ENCODE results near the gene PCSK5.
"Not testable (repeated sequence)": the region's sequence is repeated elsewhere in the genome, so short reads cannot be mapped to it uniquely, and the experiment has no call there.

The PCSK5 gene

GRCh38 chr9:76319466-76319865 is 429.0 kb downstream of the PCSK5 start:
- H3K9me3 Mint-ChIP-seq, H3K27me3 Mint-ChIP-seq, H3K4me3 Mint-ChIP-seq, CTCF ChIA-PET, H3K36me3 Mint-ChIP-seq, H3K27ac Mint-ChIP-seq, DNase-seq, H3K4me1 Mint-ChIP-seq: not testable (repeated sequence)

- no peak overlapping the region for H3K4me3 Mint-ChIP-seq
These were observed 430.8 kb downstream of the PCSK5 start for GRCh38 chr9:76321195-76321828.

GRCh38 chr9:76322810-76323209 is 432.3 kb downstream of the PCSK5 start:
- no peak overlapping the region for H3K4me3 Mint-ChIP-seq
- no peak for DNase-seq
- CTCF ChIA-PET, result no interaction called here
- no peaks in the 10 kb centered on the region for H3K36me3 Mint-ChIP-seq
- H3K9me3 Mint-ChIP-seq, result no peaks in the 10 kb centered on the region
- H3K4me1 Mint-ChIP-seq, result no peaks in the 10 kb centered on the region
- peaks cover 6% of the 10 kb centered on the region for H3K27me3 Mint-ChIP-seq
- no peak overlapping the region for H3K27ac Mint-ChIP-seq

More at GRCh38 chr9:76321195-76321828, 430.8 kb downstream of the PCSK5 start:
- Mint-ChIP-seq H3K9me3 (no peaks in the 10 kb centered on the region), H3K27ac (no peak overlapping the region), H3K27me3 (peaks cover 6% of the 10 kb centered on the region), H3K4me1 (no peaks in the 10 kb centered on the region), H3K36me3 (no peaks in the 10 kb centered on the region)
- CTCF ChIA-PET, result no interaction called here
- no peak for DNase-seq

- Mint-ChIP-seq H3K4me3 (no peak overlapping the region), H3K27me3 (peaks cover 6% of the 10 kb centered on the region), H3K27ac (no peak overlapping the region), H3K9me3 (no peaks in the 10 kb centered on the region), H3K36me3 (no peaks in the 10 kb centered on the region), H3K4me1 (no peaks in the 10 kb centered on the region)
- no peak for DNase-seq
- CTCF ChIA-PET, result no interaction called here
These were observed 433.0 kb downstream of the PCSK5 start for GRCh38 chr9:76323490-76323889.

GRCh38 chr9:76324030-76324429 is 433.6 kb downstream of the PCSK5 start:
- H3K4me3 Mint-ChIP-seq, H3K9me3 Mint-ChIP-seq, CTCF ChIA-PET, H3K36me3 Mint-ChIP-seq, H3K4me1 Mint-ChIP-seq, DNase-seq, H3K27ac Mint-ChIP-seq, H3K27me3 Mint-ChIP-seq: not testable (repeated sequence)

GRCh38 chr9:76330034-76330433 is 439.6 kb downstream of the PCSK5 start:
- Mint-ChIP-seq H3K27ac (no peak overlapping the region), H3K4me3 (no peak overlapping the region), H3K36me3 (no peaks in the 10 kb centered on the region), H3K27me3 (peaks cover 4% of the 10 kb centered on the region), H3K9me3 (no peaks in the 10 kb centered on the region), H3K4me1 (no peaks in the 10 kb centered on the region)
- no peak for DNase-seq
- CTCF ChIA-PET, result no interaction called here

- DNase-seq, result no peak
- no peak overlapping the region for H3K27ac Mint-ChIP-seq
- H3K27me3 Mint-ChIP-seq, result peaks cover 13% of the 10 kb centered on the region
- no peaks in the 10 kb centered on the region for H3K36me3 Mint-ChIP-seq
- no peaks in the 10 kb centered on the region for H3K9me3 Mint-ChIP-seq
- H3K4me3 Mint-ChIP-seq, result no peak overlapping the region
- CTCF ChIA-PET, result no interaction called here
- no peaks in the 10 kb centered on the region for H3K4me1 Mint-ChIP-seq
These were observed 442.9 kb downstream of the PCSK5 start for GRCh38 chr9:76333388-76333787.

GRCh38 chr9:76333964-76334363 is 443.5 kb downstream of the PCSK5 start:
- Mint-ChIP-seq H3K27me3 (peaks cover 16% of the 10 kb centered on the region), H3K27ac (no peak overlapping the region), H3K9me3 (no peaks in the 10 kb centered on the region), H3K4me1 (no peaks in the 10 kb centered on the region), H3K36me3 (no peaks in the 10 kb centered on the region), H3K4me3 (no peak overlapping the region)
- CTCF ChIA-PET, result no interaction called here
- no peak for DNase-seq

GRCh38 chr9:76336027-76336426 is 445.6 kb downstream of the PCSK5 start:
- no peak for DNase-seq
- peaks cover 16% of the 10 kb centered on the region for H3K27me3 Mint-ChIP-seq
- CTCF ChIA-PET, result interaction anchor here (0.6 to 1.4 kb wide), 2 partner anchors 35 to 467 kb away, joined by 3 to 4 read pairs; no protein-coding TSS in a partner anchor
- no peaks in the 10 kb centered on the region for H3K9me3 Mint-ChIP-seq
- H3K36me3 Mint-ChIP-seq, result no peaks in the 10 kb centered on the region
- H3K27ac Mint-ChIP-seq, result no peak overlapping the region
- no peak overlapping the region for H3K4me3 Mint-ChIP-seq
- H3K4me1 Mint-ChIP-seq, result no peaks in the 10 kb centered on the region

- CTCF ChIA-PET, result no interaction called here
- DNase-seq, result no peak
- Mint-ChIP-seq H3K9me3 (no peaks in the 10 kb centered on the region), H3K27ac (no peak overlapping the region), H3K36me3 (no peaks in the 10 kb centered on the region), H3K27me3 (peaks cover 15% of the 10 kb centered on the region), H3K4me3 (no peak overlapping the region), H3K4me1 (no peaks in the 10 kb centered on the region)
These were observed 447.9 kb downstream of the PCSK5 start for GRCh38 chr9:76338418-76338817.

GRCh38 chr9:76341616-76342015 is 451.1 kb downstream of the PCSK5 start:
- peaks cover 15% of the 10 kb centered on the region for H3K27me3 Mint-ChIP-seq
- H3K4me3 Mint-ChIP-seq, result no peak overlapping the region
- H3K4me1 Mint-ChIP-seq, result no peaks in the 10 kb centered on the region
- no peak for DNase-seq
- CTCF ChIA-PET, result no interaction called here
- H3K9me3 Mint-ChIP-seq, result no peaks in the 10 kb centered on the region
- H3K27ac Mint-ChIP-seq, result no peak overlapping the region
- no peaks in the 10 kb centered on the region for H3K36me3 Mint-ChIP-seq

GRCh38 chr9:76342201-76342600 is 451.7 kb downstream of the PCSK5 start:
- H3K27ac Mint-ChIP-seq, result no peak overlapping the region
- DNase-seq, result no peak
- no peaks in the 10 kb centered on the region for H3K36me3 Mint-ChIP-seq
- CTCF ChIA-PET, result no interaction called here
- H3K4me1 Mint-ChIP-seq, result no peaks in the 10 kb centered on the region
- H3K27me3 Mint-ChIP-seq, result peaks cover 14% of the 10 kb centered on the region
- no peak overlapping the region for H3K4me3 Mint-ChIP-seq
- no peaks in the 10 kb centered on the region for H3K9me3 Mint-ChIP-seq

- no peak overlapping the region for H3K27ac Mint-ChIP-seq
- H3K9me3 Mint-ChIP-seq, result no peaks in the 10 kb centered on the region
- H3K4me3 Mint-ChIP-seq, result no peak overlapping the region
- peaks cover 10% of the 10 kb centered on the region for H3K27me3 Mint-ChIP-seq
- no peaks in the 10 kb centered on the region for H3K36me3 Mint-ChIP-seq
- DNase-seq, result no peak
- no peaks in the 10 kb centered on the region for H3K4me1 Mint-ChIP-seq
- CTCF ChIA-PET, result no interaction called here
These were observed 452.4 kb downstream of the PCSK5 start for GRCh38 chr9:76342858-76343257.

- Mint-ChIP-seq H3K27ac (no peak overlapping the region), H3K27me3 (peaks cover 14% of the 10 kb centered on the region), H3K4me1 (no peaks in the 10 kb centered on the region), H3K9me3 (no peaks in the 10 kb centered on the region), H3K36me3 (no peaks in the 10 kb centered on the region), H3K4me3 (no peak overlapping the region)
- no peak for DNase-seq
- CTCF ChIA-PET, result interaction anchor here (0.7 kb wide), 2 partner anchors 308 to 414 kb away, joined by 3 to 4 read pairs; partner anchors contain the start of gene PCA3
These were observed 459.4 kb downstream of the PCSK5 start for GRCh38 chr9:76349865-76350264.

- CTCF ChIA-PET, result no interaction called here
- H3K36me3 Mint-ChIP-seq, result no peaks in the 10 kb centered on the region
- no peak for DNase-seq
- no peaks in the 10 kb centered on the region for H3K4me1 Mint-ChIP-seq
- no peaks in the 10 kb centered on the region for H3K9me3 Mint-ChIP-seq
- no peak overlapping the region for H3K27ac Mint-ChIP-seq
- peaks cover 14% of the 10 kb centered on the region for H3K27me3 Mint-ChIP-seq
- no peak overlapping the region for H3K4me3 Mint-ChIP-seq
These were observed 460.5 kb downstream of the PCSK5 start for GRCh38 chr9:76351006-76351405.
